K562 (cell line): ENCODE measurements around the gene GAGE12E.
"Not testable (repeated sequence)": the region's sequence is repeated elsewhere in the genome, so short reads cannot be mapped to it uniquely, and the experiment has no call there.

Experiments
- CBFB ChIP-seq: sonication (generic); formaldehyde crosslinking; IDR thresholded peaks from 2 replicates; pipeline ENCODE4 v1.4.0; 2020; ENCODE audit warnings: mild to moderate bottlenecking, missing genetic modification reagents
- CEBPB ChIP-seq: fragments of 450-650 bp; IDR thresholded peaks from 2 replicates; pipeline ENCODE4 v1.6.1; 2016; ENCODE audit warnings: missing genetic modification characterization, missing compliant biosample characterization
- GMEB1 ChIP-seq: fragments of 250-450 bp; sonication (Bioruptor Pico); IDR thresholded peaks from 2 replicates; pipeline ENCODE4 v1.4.0; 2020; ENCODE audit warnings: mild to moderate bottlenecking
- HDAC8 ChIP-seq: fragments of 450-650 bp; IDR thresholded peaks from 2 replicates; pipeline ENCODE4 v1.6.1; 2016; ENCODE audit warnings: mild to moderate bottlenecking, missing genetic modification characterization, moderate library complexity, missing compliant biosample characterization
- PRPF4 ChIP-seq: fragments of 200-400 bp; formaldehyde crosslinking; IDR thresholded peaks from one replicate; pipeline ENCODE4 v1.6.1; 2017; ENCODE audit warnings: low read length, low read depth, mild to moderate bottlenecking; ENCODE audit not compliant: insufficient read depth, poor library complexity, severe bottlenecking
- SRF ChIP-seq, 2 experiments: fragments of 250-450, 450-650 bp in 1 of 2; sonication (Bioruptor Pico) in 1 of 2; sonication (generic) in 1 of 2; formaldehyde crosslinking; IDR thresholded peaks; 2 replicates each; pipeline versions ENCODE4 v1.5.0 to v1.5.1; 2020 to 2022; ENCODE audit warnings: mild to moderate bottlenecking in 1 of 2, missing genetic modification reagents in 1 of 2
- TCF7L2 ChIP-seq: fragments of 150-350 bp; IDR thresholded peaks from 2 replicates; pipeline ENCODE4 v1.6.1; 2016; ENCODE audit warnings: low read depth, mild to moderate bottlenecking, low read length, moderate library complexity
- ZBTB43 ChIP-seq: sonication (generic); formaldehyde crosslinking; IDR thresholded peaks from 2 replicates; pipeline ENCODE4 v1.8.0; 2023; ENCODE audit warnings: mild to moderate bottlenecking, missing genetic modification reagents

- not testable (repeated sequence) for TF ChIP-seq PRPF4; HDAC8 (tag); CBFB; CEBPB; ZBTB43; GMEB1 (CRISPR knock-in tag); SRF (CRISPR knock-in tag; IDR thresholded peaks at IDR 0.05); TCF7L2
These were observed 9.7 kb upstream of the GAGE12E start, which contains the start of gene GAGE12D for GRCh38 chrX:49541433-49541832.
